Activated naive CD4-positive, alpha-beta T cell treated with anti-CD3 and anti-CD28 coated beads for 36 hours (primary cell): Measurements from ENCODE around the gene PPP2R2D. TPM values are rescaled to one million over a fixed set of nuclear protein-coding genes. Genes with fewer than 3 reads are reported as not detected.

Experiments
- CTCF ChIA-PET: fragments of 350-600 bp; sonication (Branson Sonifier 250); formaldehyde crosslinking; loops from one replicate; lab custom pipeline; 2021; ENCODE audit warnings: antibody characterized with exemption; lab: Charles Lee
- DNase-seq: peaks from one replicate; pipeline ENCODE4 v3.0.0-alpha.2; 2020
- H3K27ac Mint-ChIP-seq: one replicate; pipeline ENCODE4 v1.8.0; 2021; ENCODE audit warnings: mild to moderate bottlenecking, mixed read lengths
- H3K27me3 Mint-ChIP-seq: one replicate; pipeline ENCODE4 v1.8.0; 2021; ENCODE audit warnings: low read depth, mixed read lengths
- H3K36me3 Mint-ChIP-seq: one replicate; pipeline ENCODE4 v1.8.0; 2021; ENCODE audit warnings: low read depth, mixed read lengths
- H3K4me1 Mint-ChIP-seq: one replicate; pipeline ENCODE4 v1.8.0; 2021; ENCODE audit warnings: low read depth, mixed read lengths
- H3K4me3 Mint-ChIP-seq: one replicate; pipeline ENCODE4 v1.8.0; 2021; ENCODE audit warnings: mild to moderate bottlenecking, moderate library complexity, mixed read lengths
- H3K9me3 Mint-ChIP-seq: one replicate; pipeline ENCODE4 v1.8.0; 2021; ENCODE audit warnings: mixed read lengths
- intact Hi-C: fragments of 100-400 bp; cut with micrococcal nuclease; formaldehyde crosslinking; loops from one replicate; pipeline ENCODE4 v1.15.1; 2023
- total RNA-seq, 2 experiments: library from RNA; stranded (reverse); gene quantifications; one replicate each; pipeline ENCODE4 v1.2.3, GENCODE V29; 2021

PPP2R2D gene
- total RNA-seq, 2 experiments from 2014 or later: 31.5 to 34.7 TPM

GRCh38 chr10:132004052-132004451 lies 103.2 kb downstream of the PPP2R2D start:
- Mint-ChIP-seq H3K27me3 (no peaks in the 10 kb centered on the region), H3K4me1 (peaks cover 10% of the 10 kb centered on the region), H3K9me3 (no peaks in the 10 kb centered on the region), H3K4me3 (no peak overlapping the region), H3K36me3 (peaks cover 1% of the 10 kb centered on the region), H3K27ac (no peak overlapping the region)
- intact Hi-C loops: no loop called here
- CTCF ChIA-PET: no interaction called here
- no peak for DNase-seq

GRCh38 chr10:132005147-132005546 lies 104.3 kb downstream of the PPP2R2D start:
- no peak overlapping the region for H3K4me3 Mint-ChIP-seq
- no peaks in the 10 kb centered on the region for H3K9me3 Mint-ChIP-seq
- no peak overlapping the region for H3K27ac Mint-ChIP-seq
- H3K27me3 Mint-ChIP-seq: no peaks in the 10 kb centered on the region
- CTCF ChIA-PET: no interaction called here
- peaks cover 10% of the 10 kb centered on the region for H3K4me1 Mint-ChIP-seq
- intact Hi-C loops: no loop called here
- DNase-seq: peak; percentile 15
- H3K36me3 Mint-ChIP-seq: peaks cover 1% of the 10 kb centered on the region

GRCh38 chr10:132006966-132007365 lies 106.2 kb downstream of the PPP2R2D start:
- no peaks in the 10 kb centered on the region for H3K9me3 Mint-ChIP-seq
- H3K36me3 Mint-ChIP-seq: peaks cover 1% of the 10 kb centered on the region
- H3K4me3 Mint-ChIP-seq: no peak overlapping the region
- intact Hi-C loops: no loop called here
- DNase-seq: no peak
- H3K27me3 Mint-ChIP-seq: no peaks in the 10 kb centered on the region
- no peak overlapping the region for H3K27ac Mint-ChIP-seq
- CTCF ChIA-PET: no interaction called here
- H3K4me1 Mint-ChIP-seq: peaks cover 10% of the 10 kb centered on the region

DNA sequence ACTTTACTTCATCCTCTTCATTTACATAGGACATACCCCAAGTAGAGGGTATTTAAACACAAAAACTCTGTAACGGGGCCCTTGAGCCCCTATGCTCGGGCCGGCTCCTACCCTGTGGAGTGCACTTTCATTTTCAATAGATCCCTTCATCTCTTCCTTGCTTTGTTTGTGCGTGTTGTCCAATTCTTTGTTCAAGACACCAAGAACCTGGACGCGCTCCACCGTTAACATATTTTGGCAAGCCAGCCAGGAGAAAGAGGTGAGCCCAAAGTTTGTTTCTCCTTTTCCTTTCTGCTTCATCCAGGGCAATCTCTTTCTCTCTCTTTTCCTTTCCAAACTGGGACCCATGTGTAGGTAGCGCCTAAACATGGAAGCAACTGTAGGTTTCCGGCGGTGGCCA lies 106.9 kb downstream of the PPP2R2D start:
- Mint-ChIP-seq H3K27me3 (no peaks in the 10 kb centered on the region), H3K9me3 (no peaks in the 10 kb centered on the region), H3K36me3 (peaks cover 1% of the 10 kb centered on the region), H3K4me3 (no peak overlapping the region), H3K4me1 (peaks cover 10% of the 10 kb centered on the region), H3K27ac (no peak overlapping the region)
- CTCF ChIA-PET: no interaction called here
- no peak for DNase-seq
- intact Hi-C loops: no loop called here

Other genes starting within 250 kb of the PPP2R2D start
- gene BNIP3, start 80.9 kb downstream of the PPP2R2D start, total RNA-seq: 10 to 100 TPM; 55.5 to 55.9 TPM
- under 1 TPM; 0.40 to 0.52 TPM for gene JAKMIP3, start 164.9 kb downstream of the PPP2R2D start, total RNA-seq